NCI-H748 (cell line): ENCODE results near the gene RAB40B.

ENCODE experiments used
- DNase-seq: peaks from one replicate; lab custom pipeline; 2025; ENCODE audit not compliant: unreplicated experiment; lab: John Stamatoyannopoulos, UW

Gene RAB40B

GRCh38 chr17:82653651-82654528, 44.6 kb downstream of the RAB40B start:
- no peak for DNase-seq

GRCh38 chr17:82650723-82651122, 47.8 kb downstream of the RAB40B start:
- DNase-seq = no peak

- DNase-seq = no peak
Measured at GRCh38 chr17:82649501-82650261, 48.8 kb downstream of the RAB40B start.

GRCh38 chr17:82648742-82649331, 49.7 kb downstream of the RAB40B start:
- peak; percentile 68 for DNase-seq

GRCh38 chr17:82648165-82648668, 50.3 kb downstream of the RAB40B start, which contains the start of gene WDR45B:
Gene WDR45B (minus strand): TSS chr17:82648444. CDS start chr17:82648340, 104 bp downstream.
- peak; percentile 98 for DNase-seq

GRCh38 chr17:82647593-82648164, 50.8 kb downstream of the RAB40B start:
- DNase-seq = peak; percentile 37

- no peak for DNase-seq
Measured at GRCh38 chr17:82645516-82645915, 53.0 kb downstream of the RAB40B start.

- no peak for DNase-seq
Measured at GRCh38 chr17:82644148-82644547, 54.4 kb downstream of the RAB40B start.

- no peak for DNase-seq
Measured at GRCh38 chr17:82642022-82642421, 56.5 kb downstream of the RAB40B start.

GRCh38 chr17:82640036-82640435, 58.5 kb downstream of the RAB40B start:
- DNase-seq = no peak

GRCh38 chr17:82639628-82640027, 58.9 kb downstream of the RAB40B start:
- DNase-seq = no peak

- no peak for DNase-seq
Measured at GRCh38 chr17:82638183-82638773, 60.2 kb downstream of the RAB40B start.

- peak; percentile 97 for DNase-seq
Measured at GRCh38 chr17:82636626-82637598, 61.6 kb downstream of the RAB40B start.

- DNase-seq = no peak
Measured at GRCh38 chr17:82633343-82633742, 65.2 kb downstream of the RAB40B start.

GRCh38 chr17:82632451-82632850, 66.0 kb downstream of the RAB40B start:
- no peak for DNase-seq

GRCh38 chr17:82631544-82631943, 67.0 kb downstream of the RAB40B start:
- DNase-seq = no peak

- no peak for DNase-seq
Measured at GRCh38 chr17:82630212-82630611, 68.3 kb downstream of the RAB40B start.

GRCh38 chr17:82629748-82630147, 68.8 kb downstream of the RAB40B start:
- no peak for DNase-seq

- no peak for DNase-seq
Measured at GRCh38 chr17:82627405-82627804, 71.1 kb downstream of the RAB40B start.
